OCI-LY3 (cell line): ENCODE data around the gene INHBB.

ENCODE experiments used
- H2AFZ ChIP-seq: fragments of 200-600, 300-600 bp; shearing (Covaris generic); 2 replicates; pipeline ENCODE4 v1.6.0; 2014; ENCODE audit warnings: antibody characterized with exemption, low read depth, low read length
- H3K27ac ChIP-seq: fragments of 200-600, 300-600 bp; sonication (generic); 2 replicates; pipeline ENCODE4 v1.5.1; 2014; ENCODE audit warnings: mild to moderate bottlenecking, low read length, moderate library complexity, mixed read lengths
- H3K27me3 ChIP-seq: fragments of 200-600, 300-600 bp; sonication (generic); 2 replicates; pipeline ENCODE4 v1.6.1; 2014; ENCODE audit warnings: low read depth, low read length, mixed read lengths
- H3K36me3 ChIP-seq: fragments of 200-600, 300-600 bp; sonication (generic); replicated peaks from 2 replicates; pipeline ENCODE3; 2014; ENCODE audit warnings: low read depth, low read length, mixed read lengths
- H3K4me1 ChIP-seq: fragments of 300-600, 200-600 bp; sonication (generic); 2 replicates; pipeline ENCODE4 v1.6.1; 2014; ENCODE audit warnings: low read length, mixed read lengths
- H3K4me2 ChIP-seq: fragments of 200-600, 300-600 bp; sonication (generic); 2 replicates; pipeline ENCODE4 v1.6.1; 2014; ENCODE audit warnings: low read length, mixed read lengths
- H3K4me3 ChIP-seq: fragments of 300-600, 200-600 bp; sonication (generic); 2 replicates; pipeline ENCODE4 v1.5.1; 2014; ENCODE audit warnings: antibody characterized with exemption, mild to moderate bottlenecking, low read length, moderate library complexity
- H3K79me2 ChIP-seq: fragments of 300-600, 200-600 bp; shearing (Covaris generic); 2 replicates; pipeline ENCODE4 v1.6.1; 2014; ENCODE audit warnings: mild to moderate bottlenecking, low read length, mixed read lengths
- H3K9ac ChIP-seq: fragments of 300-600, 200-600 bp; shearing (Covaris generic); 2 replicates; pipeline ENCODE4 v1.6.0; 2014; ENCODE audit warnings: mild to moderate bottlenecking, low read length, moderate library complexity
- H3K9me3 ChIP-seq: fragments of 200-600, 300-600 bp; shearing (Covaris generic); 2 replicates; pipeline ENCODE4 v1.6.1; 2014; ENCODE audit warnings: low read length, mixed read lengths; ENCODE audit not compliant: insufficient read depth
- H4K20me1 ChIP-seq: fragments of 200-600, 300-600 bp; sonication (generic); 2 replicates; pipeline ENCODE4 v1.6.1; 2016; ENCODE audit warnings: low read length, mixed read lengths; ENCODE audit not compliant: insufficient read depth
- EZH2phosphoT487 ChIP-seq: fragments of 200-600 bp; shearing (Covaris generic); IDR thresholded peaks from 2 replicates; pipeline ENCODE4 v1.6.1; 2018; ENCODE audit warnings: antibody characterized with exemption, mixed run types, low read depth
- TF ChIP-seq, protein P1 (sequence below): fragments of 200-600, 300-600 bp; sonication (generic); IDR thresholded peaks from 2 replicates; pipeline ENCODE4 v1.5.1; 2014; ENCODE audit warnings: antibody characterized with exemption, low read length, low read depth

INHBB gene

DNA sequence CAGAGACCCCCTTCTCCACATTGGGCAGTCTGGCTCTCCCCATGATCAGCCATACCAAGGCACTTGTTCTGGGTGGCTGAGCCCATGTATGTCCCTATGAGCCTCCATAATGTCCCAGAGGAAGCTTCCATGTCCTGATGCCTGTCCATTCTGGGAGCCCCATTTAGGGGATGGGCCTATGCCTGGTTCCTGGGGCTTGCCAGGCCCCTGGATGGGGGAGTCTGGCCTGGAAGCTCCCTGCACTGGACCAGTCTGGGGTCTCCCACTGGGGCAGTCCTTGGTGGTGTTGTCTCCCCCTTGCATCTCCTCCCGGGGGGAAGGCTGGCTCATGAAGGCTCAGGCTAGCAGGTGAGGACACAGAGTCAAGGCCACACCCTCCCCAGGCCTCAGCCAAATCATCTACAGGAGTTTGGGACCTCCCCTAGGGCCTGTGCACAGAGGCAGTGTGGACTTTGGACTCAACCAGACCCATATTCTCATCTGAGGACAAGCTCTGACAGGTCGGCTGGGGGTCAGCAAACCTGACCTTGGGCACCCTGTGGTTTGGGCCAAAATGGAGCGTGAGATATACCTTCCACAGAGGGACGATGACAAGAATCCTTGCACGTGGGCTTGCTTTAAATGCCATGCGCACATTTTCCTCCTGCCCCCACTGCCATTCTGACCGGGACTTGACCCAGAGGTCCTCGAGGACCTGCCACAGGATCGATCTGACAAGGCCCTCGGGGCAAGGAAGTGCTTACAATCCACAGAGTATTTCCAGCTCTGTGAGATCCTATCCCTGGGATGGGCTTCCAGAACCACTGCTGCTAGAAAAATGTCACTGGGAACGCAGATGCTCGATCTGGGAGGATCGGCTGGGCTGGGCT, 38.8 kb downstream of the INHBB start:
- Histone ChIP-seq H3K36me3 (no peaks in the 10 kb centered on the region), H3K27ac (no peak overlapping the region), H3K79me2 (no peaks in the 10 kb centered on the region), H3K4me3 (no peak overlapping the region), H3K4me2 (no peak overlapping the region), H3K9ac (no peak overlapping the region), H4K20me1 (no peaks in the 10 kb centered on the region), H3K9me3 (no peaks in the 10 kb centered on the region), H3K4me1 (no peaks in the 10 kb centered on the region), H2AFZ (no peak overlapping the region), H3K27me3 (no peaks in the 10 kb centered on the region)
- TF ChIP-seq, protein P1, sequence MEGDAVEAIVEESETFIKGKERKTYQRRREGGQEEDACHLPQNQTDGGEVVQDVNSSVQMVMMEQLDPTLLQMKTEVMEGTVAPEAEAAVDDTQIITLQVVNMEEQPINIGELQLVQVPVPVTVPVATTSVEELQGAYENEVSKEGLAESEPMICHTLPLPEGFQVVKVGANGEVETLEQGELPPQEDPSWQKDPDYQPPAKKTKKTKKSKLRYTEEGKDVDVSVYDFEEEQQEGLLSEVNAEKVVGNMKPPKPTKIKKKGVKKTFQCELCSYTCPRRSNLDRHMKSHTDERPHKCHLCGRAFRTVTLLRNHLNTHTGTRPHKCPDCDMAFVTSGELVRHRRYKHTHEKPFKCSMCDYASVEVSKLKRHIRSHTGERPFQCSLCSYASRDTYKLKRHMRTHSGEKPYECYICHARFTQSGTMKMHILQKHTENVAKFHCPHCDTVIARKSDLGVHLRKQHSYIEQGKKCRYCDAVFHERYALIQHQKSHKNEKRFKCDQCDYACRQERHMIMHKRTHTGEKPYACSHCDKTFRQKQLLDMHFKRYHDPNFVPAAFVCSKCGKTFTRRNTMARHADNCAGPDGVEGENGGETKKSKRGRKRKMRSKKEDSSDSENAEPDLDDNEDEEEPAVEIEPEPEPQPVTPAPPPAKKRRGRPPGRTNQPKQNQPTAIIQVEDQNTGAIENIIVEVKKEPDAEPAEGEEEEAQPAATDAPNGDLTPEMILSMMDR = no peak

- Histone ChIP-seq H3K9ac (no peak overlapping the region), H3K27me3 (0 out of 2 replicates have a peak, but pooled peaks cover 4% of the 10 kb centered on the region), H3K36me3 (no peaks in the 10 kb centered on the region), H2AFZ (no peak overlapping the region), H3K4me2 (no peak overlapping the region), H3K4me1 (no peaks in the 10 kb centered on the region), H3K79me2 (no peaks in the 10 kb centered on the region), H4K20me1 (no peaks in the 10 kb centered on the region), H3K9me3 (no peaks in the 10 kb centered on the region), H3K4me3 (no peak overlapping the region), H3K27ac (no peak overlapping the region)
- TF ChIP-seq EZH2phosphoT487 = no peak
- TF ChIP-seq, protein P1 = no peak
These were observed 39.6 kb downstream of the INHBB start for GRCh38 chr2:120385355-120386127.

- Histone ChIP-seq H2AFZ (no peak overlapping the region), H3K4me2 (no peak overlapping the region), H3K79me2 (no peaks in the 10 kb centered on the region), H3K9me3 (no peaks in the 10 kb centered on the region), H4K20me1 (no peaks in the 10 kb centered on the region), H3K27ac (no peak overlapping the region), H3K27me3 (0 out of 2 replicates have a peak, but pooled peaks cover 4% of the 10 kb centered on the region), H3K4me3 (no peak overlapping the region), H3K9ac (no peak overlapping the region), H3K4me1 (no peaks in the 10 kb centered on the region), H3K36me3 (no peaks in the 10 kb centered on the region)
- TF ChIP-seq, protein P1 = no peak
- TF ChIP-seq EZH2phosphoT487 = no peak
These were observed 42.5 kb downstream of the INHBB start for GRCh38 chr2:120388222-120389035.
